Liver (tissue), 9 donors: Measurements from ENCODE around the gene TECPR1. TPM values are rescaled to one million over a fixed set of nuclear protein-coding genes. Genes with fewer than 3 reads are reported as not detected.

Experiments used
- DNase-seq: peaks from one replicate; pipeline ENCODE4 v3.0.0-alpha.2; 2017; ENCODE audit warnings: low spot score
- H3K27ac ChIP-seq, 2 donors: one replicate each; pipeline ENCODE4 v1.7.0; 2013; ENCODE audit warnings: inconsistent platforms in 2 of 2, low read length in 2 of 2, control low read depth in 1 of 2, low read depth in 1 of 2, mild to moderate bottlenecking in 1 of 2
- H3K27me3 ChIP-seq, 4 donors: one replicate each; pipeline versions ENCODE4 v1.6.1 to v1.7.0; 2013; ENCODE audit warnings: low read length in 3 of 4, inconsistent platforms in 1 of 4, mild to moderate bottlenecking in 1 of 4, moderate library complexity in 1 of 4; ENCODE audit not compliant: control insufficient read depth in 4 of 4, insufficient read depth in 4 of 4
- H3K36me3 ChIP-seq, 4 donors: one replicate each; pipeline versions ENCODE4 v1.6.1 to v1.7.0; 2013; ENCODE audit warnings: low read length in 3 of 4, mild to moderate bottlenecking in 3 of 4, low read depth in 1 of 4, moderate library complexity in 1 of 4; ENCODE audit not compliant: control insufficient read depth in 4 of 4, insufficient read depth in 3 of 4
- H3K4me1 ChIP-seq, 4 donors: one replicate each; pipeline versions ENCODE4 v1.6.1 to v1.7.0; 2013; ENCODE audit warnings: low read length in 3 of 4, mild to moderate bottlenecking in 3 of 4, moderate library complexity in 1 of 4; ENCODE audit not compliant: control insufficient read depth in 4 of 4, insufficient read depth in 4 of 4
- H3K4me3 ChIP-seq, 3 donors: one replicate each; pipeline versions ENCODE4 v1.6.1 to v1.7.0; 2013; ENCODE audit warnings: low read length in 3 of 3, control low read depth in 1 of 3, low read depth in 1 of 3, mild to moderate bottlenecking in 1 of 3
- H3K9ac ChIP-seq, 2 donors: one replicate each; pipeline ENCODE4 v1.7.0; 2013; ENCODE audit warnings: low read length in 2 of 2, mild to moderate bottlenecking in 2 of 2, moderate library complexity in 2 of 2, control low read depth in 1 of 2, low read depth in 1 of 2
- H3K9me3 ChIP-seq, 4 donors: one replicate each; pipeline versions ENCODE4 v1.6.1 to v1.7.0; 2013; ENCODE audit warnings: low read length in 3 of 4; ENCODE audit not compliant: control insufficient read depth in 4 of 4
- CTCF ChIP-seq: fragments of 150-350 bp; IDR thresholded peaks from 2 replicates; pipeline ENCODE4 v1.5.1; 2017; ENCODE audit warnings: improper control_type of control experiment, low read depth, low read length; ENCODE audit not compliant: missing input control
- EGR1 ChIP-seq, 2 donors: IDR thresholded peaks; 2 replicates each; pipeline ENCODE4 v1.6.1; 2016 to 2018; ENCODE audit warnings: antibody characterized with exemption in 2 of 2, low read depth in 2 of 2
- FOXA1 ChIP-seq: IDR thresholded peaks from 2 replicates; pipeline ENCODE4 v1.6.1; 2016; ENCODE audit warnings: antibody characterized with exemption
- GABPA ChIP-seq, 2 donors: IDR thresholded peaks in 1 of 2; conservative IDR thresholded peaks in 1 of 2; 2 replicates each; pipeline ENCODE4 v1.6.1; 2016; ENCODE audit warnings: antibody characterized with exemption in 2 of 2, mild to moderate bottlenecking in 1 of 2, moderate library complexity in 1 of 2
- HNF4A ChIP-seq, 2 donors: conservative IDR thresholded peaks; 2 replicates each; pipeline ENCODE4 v1.6.1; 2016; ENCODE audit warnings: antibody characterized with exemption in 2 of 2, mild to moderate bottlenecking in 2 of 2
- JUND ChIP-seq, 2 donors: IDR thresholded peaks; 2 replicates each; pipeline ENCODE4 v1.6.1; 2016; ENCODE audit warnings: antibody characterized with exemption in 2 of 2
- NR2F2 ChIP-seq: IDR thresholded peaks from 2 replicates; pipeline ENCODE4 v1.6.1; 2016; ENCODE audit warnings: antibody characterized with exemption
- RAD21 ChIP-seq, 2 donors: IDR thresholded peaks; 2 replicates each; pipeline ENCODE4 v1.6.1; 2016; ENCODE audit warnings: antibody characterized with exemption in 2 of 2, mild to moderate bottlenecking in 2 of 2
- REST ChIP-seq: IDR thresholded peaks from 2 replicates; pipeline ENCODE4 v1.6.1; 2016; ENCODE audit warnings: antibody characterized with exemption, mild to moderate bottlenecking
- RXRA ChIP-seq, 2 donors: IDR thresholded peaks; 2 replicates each; pipeline ENCODE4 v1.6.1; 2017 to 2018; ENCODE audit warnings: antibody characterized with exemption in 2 of 2, mild to moderate bottlenecking in 1 of 2
- SP1 ChIP-seq: IDR thresholded peaks from 2 replicates; pipeline ENCODE4 v1.6.1; 2018; ENCODE audit warnings: antibody characterized with exemption, mild to moderate bottlenecking
- TAF1 ChIP-seq: conservative IDR thresholded peaks from 2 replicates; pipeline ENCODE4 v1.6.1; 2016; ENCODE audit warnings: antibody characterized with exemption, mild to moderate bottlenecking
- WGBS: extraction: QIAGEN DNeasy Blood & Tissue Kit; methylation state at CpG from one replicate; pipeline ENCODE4 v1.1.7; 2013; 5-methylcytosine and 5-hydroxymethylcytosine counted together
- polyA plus RNA-seq, 2 donors: library from polyadenylated mRNA; stranded (reverse) in 1 of 2; unstranded in 1 of 2; fragments of 200-250 nt in 1 of 2; fragments of >200 nt in 1 of 2; fragmentation: Nextera tagmentation in 1 of 2; extraction: Ambion mirVana in 1 of 2; gene quantifications; one replicate each; pipeline versions ENCODE4 v1.2.1 to v1.2.3, GENCODE V29; 2013 to 2015
- total RNA-seq, 2 donors: library from RNA; depleted of rRNA; stranded (reverse); fragments of >200 nt; gene quantifications; one replicate each; pipeline ENCODE4 v1.2.3, GENCODE V29; 2014
- TF ChIP-seq, protein P1 (sequence below): IDR thresholded peaks from 2 replicates; pipeline ENCODE4 v1.6.1; 2016; ENCODE audit warnings: antibody characterized with exemption
- donor health status: healthy.
- donor health status: healthy.
- donor health status: healthy.
- donor health status: healthy.
- donor health status: healthy.

Gene TECPR1
- total and polyA plus RNA-seq, 4 donors: 3.3 to 16.3 (median 7.8) TPM

DNA sequence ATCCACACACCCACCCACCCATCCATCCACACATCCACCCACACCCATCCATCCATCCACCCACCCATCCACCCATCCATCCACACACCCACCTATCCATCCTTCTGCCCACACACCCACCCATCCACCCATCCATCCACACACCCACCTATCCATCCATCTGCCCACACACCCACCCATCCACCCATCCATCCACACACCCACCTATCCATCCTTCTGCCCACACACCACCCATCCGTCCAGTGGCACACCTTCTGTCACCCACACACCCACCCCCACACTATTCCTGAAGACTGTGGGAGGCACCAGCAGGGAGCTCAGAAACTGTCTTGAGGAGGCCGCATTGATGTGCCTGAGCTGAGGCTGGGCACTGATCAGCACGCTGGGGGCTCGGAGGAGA, 9.1 kb downstream of the TECPR1 start:
- Histone ChIP-seq H3K9me3 (no peaks in the 10 kb centered on the region), H3K27me3 (no peaks in the 10 kb centered on the region), H3K36me3 (peaks cover 0 to 11% (median 5%) of the 10 kb centered on the region in 4 donors), H3K4me1 (no peaks in the 10 kb centered on the region), H3K9ac (no peak overlapping the region), H3K27ac (no peak overlapping the region), H3K4me3 (no peak overlapping the region)
- TF ChIP-seq, protein P1, sequence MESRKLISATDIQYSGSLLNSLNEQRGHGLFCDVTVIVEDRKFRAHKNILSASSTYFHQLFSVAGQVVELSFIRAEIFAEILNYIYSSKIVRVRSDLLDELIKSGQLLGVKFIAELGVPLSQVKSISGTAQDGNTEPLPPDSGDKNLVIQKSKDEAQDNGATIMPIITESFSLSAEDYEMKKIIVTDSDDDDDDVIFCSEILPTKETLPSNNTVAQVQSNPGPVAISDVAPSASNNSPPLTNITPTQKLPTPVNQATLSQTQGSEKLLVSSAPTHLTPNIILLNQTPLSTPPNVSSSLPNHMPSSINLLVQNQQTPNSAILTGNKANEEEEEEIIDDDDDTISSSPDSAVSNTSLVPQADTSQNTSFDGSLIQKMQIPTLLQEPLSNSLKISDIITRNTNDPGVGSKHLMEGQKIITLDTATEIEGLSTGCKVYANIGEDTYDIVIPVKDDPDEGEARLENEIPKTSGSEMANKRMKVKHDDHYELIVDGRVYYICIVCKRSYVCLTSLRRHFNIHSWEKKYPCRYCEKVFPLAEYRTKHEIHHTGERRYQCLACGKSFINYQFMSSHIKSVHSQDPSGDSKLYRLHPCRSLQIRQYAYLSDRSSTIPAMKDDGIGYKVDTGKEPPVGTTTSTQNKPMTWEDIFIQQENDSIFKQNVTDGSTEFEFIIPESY: no peak
- TF ChIP-seq SP1: no peak
- TF ChIP-seq HNF4A (conservative IDR thresholded peaks at IDR 0.05): no peak
- no peak for TF ChIP-seq JUND (IDR thresholded peaks at IDR 0.05)
- TF ChIP-seq CTCF: no peak
- TF ChIP-seq GABPA (IDR thresholded peaks at IDR 0.05 in 1 of 2, conservative IDR thresholded peaks at IDR 0.05 in 1 of 2): no peak
- no peak for DNase-seq
- 94% methylated on average over 4 of the region's 4 CpGs for WGBS

- DNase-seq: no peak
- TF ChIP-seq EGR1 (IDR thresholded peaks at IDR 0.05; ENCODE audit: low read depth in 2 of 2) (no peak), SP1 (no peak), RXRA (IDR thresholded peaks at IDR 0.05) (no peak), CTCF (no peak), HNF4A (conservative IDR thresholded peaks at IDR 0.05) (no peak), FOXA1 (no peak), RAD21 (IDR thresholded peaks at IDR 0.05) (no peak), NR2F2 (no peak), TAF1 (no peak), REST (no peak), JUND (IDR thresholded peaks at IDR 0.05) (no peak)
- TF ChIP-seq, protein P1: no peak
- H3K27ac ChIP-seq: no peak overlapping the region
- 97% methylated on average over 1 of the region's 1 CpG for WGBS
- H3K9me3 ChIP-seq: no peaks in the 10 kb centered on the region
- no peaks in the 10 kb centered on the region for H3K4me1 ChIP-seq
- H3K27me3 ChIP-seq: no peaks in the 10 kb centered on the region
- no peak overlapping the region for H3K4me3 ChIP-seq
- H3K36me3 ChIP-seq: peaks cover 0 to 11% (median 5%) of the 10 kb centered on the region in 4 donors
- H3K9ac ChIP-seq: no peak overlapping the region
These were observed 9.7 kb downstream of the TECPR1 start for GRCh38 chr7:98242342-98242741.
